Immature natural killer cell (primary cell): ENCODE measurements around the gene ZSWIM8. TPM values are rescaled to one million over a fixed set of nuclear protein-coding genes. Genes with fewer than 3 reads are reported as not detected.

Source experiments
- DNase-seq, 3 donors: peaks; one replicate each; pipeline ENCODE4 v3.0.0; 2022; ENCODE audit warnings: mixed read lengths in 1 of 3
- H3K27ac Mint-ChIP-seq, 6 donors: one replicate each; pipeline ENCODE4 v1.8.0; 2020; ENCODE audit warnings: mixed read lengths in 6 of 6, mild to moderate bottlenecking in 5 of 6, inconsistent platforms in 4 of 6, moderate library complexity in 3 of 6
- H3K27me3 Mint-ChIP-seq, 3 donors: one replicate each; pipeline ENCODE4 v1.8.0; 2020 to 2021; ENCODE audit warnings: low read depth in 3 of 3, mild to moderate bottlenecking in 3 of 3, mixed read lengths in 3 of 3, moderate library complexity in 3 of 3, inconsistent platforms in 1 of 3
- H3K36me3 Mint-ChIP-seq, 3 donors: one replicate each; pipeline ENCODE4 v1.8.0; 2020; ENCODE audit warnings: mixed read lengths in 3 of 3, inconsistent platforms in 2 of 3, mild to moderate bottlenecking in 2 of 3
- H3K4me1 Mint-ChIP-seq, 2 donors: one replicate each; pipeline ENCODE4 v1.8.0; 2020; ENCODE audit warnings: inconsistent platforms in 2 of 2, mild to moderate bottlenecking in 2 of 2, mixed read lengths in 2 of 2, moderate library complexity in 1 of 2
- H3K4me3 Mint-ChIP-seq, 5 donors: one replicate each; pipeline ENCODE4 v1.8.0; 2020; ENCODE audit warnings: mild to moderate bottlenecking in 5 of 5, mixed read lengths in 5 of 5, inconsistent platforms in 3 of 5, moderate library complexity in 3 of 5
- H3K9me3 Mint-ChIP-seq, 6 donors: one replicate each; pipeline ENCODE4 v1.8.0; 2020; ENCODE audit warnings: mild to moderate bottlenecking in 6 of 6, mixed read lengths in 6 of 6, inconsistent platforms in 4 of 6, moderate library complexity in 3 of 6
- polyA plus RNA-seq, 3 donors: library from polyadenylated mRNA; unstranded; fragments of 300-500 nt; fragmentation: Illumina TruSeq; gene quantifications; one replicate each; pipeline ENCODE4 v1.2.3, GENCODE V29; 2021

The ZSWIM8 gene
- polyA plus RNA-seq, 3 donors from 2014 or later: 7.3 to 44.7 (median 14.8) TPM

- Mint-ChIP-seq H3K27ac (no peak overlapping the region), H3K9me3 (no peaks in the 10 kb centered on the region), H3K36me3 (peaks cover 14 to 36% (median 27%) of the 10 kb centered on the region in 3 donors), H3K4me1 (no peaks in the 10 kb centered on the region), H3K27me3 (peaks cover 0 to 2% (median 0%) of the 10 kb centered on the region in 3 donors), H3K4me3 (no peak overlapping the region)
- DNase-seq: no peak
These were observed 53.4 kb downstream of the ZSWIM8 start for GRCh38 chr10:73838827-73839226.

- Mint-ChIP-seq H3K27me3 (peaks cover 0 to 2% (median 0%) of the 10 kb centered on the region in 3 donors), H3K9me3 (no peaks in the 10 kb centered on the region), H3K27ac (no peak overlapping the region), H3K4me1 (no peaks in the 10 kb centered on the region), H3K36me3 (peaks cover 14 to 36% (median 25%) of the 10 kb centered on the region in 3 donors), H3K4me3 (no peak overlapping the region)
- no peak for DNase-seq
These were observed 54.0 kb downstream of the ZSWIM8 start for GRCh38 chr10:73839276-73839966.

GRCh38 chr10:73840056-73840402 lies 54.6 kb downstream of the ZSWIM8 start:
- DNase-seq: no peak
- Mint-ChIP-seq H3K4me1 (no peaks in the 10 kb centered on the region), H3K36me3 (peaks cover 10 to 39% (median 23%) of the 10 kb centered on the region in 3 donors), H3K27ac (peak overlapping the region in 1 of 6 donors; percentile 46), H3K27me3 (peaks cover 0 to 2% (median 0%) of the 10 kb centered on the region in 3 donors), H3K4me3 (no peak overlapping the region), H3K9me3 (no peaks in the 10 kb centered on the region)

- Mint-ChIP-seq H3K4me3 (no peak overlapping the region), H3K27ac (peak overlapping the region in 1 of 6 donors; percentile 46), H3K36me3 (peaks cover 10 to 39% (median 23%) of the 10 kb centered on the region in 3 donors), H3K9me3 (no peaks in the 10 kb centered on the region), H3K27me3 (peaks cover 0 to 2% (median 0%) of the 10 kb centered on the region in 3 donors), H3K4me1 (no peaks in the 10 kb centered on the region)
- DNase-seq: no peak
These were observed 55.1 kb downstream of the ZSWIM8 start for GRCh38 chr10:73840403-73841060.

- H3K36me3 Mint-ChIP-seq: peaks cover 11 to 42% (median 29%) of the 10 kb centered on the region in 3 donors
- H3K4me3 Mint-ChIP-seq: no peak overlapping the region
- H3K27me3 Mint-ChIP-seq: peaks cover 0 to 4% (median 0%) of the 10 kb centered on the region in 3 donors
- H3K27ac Mint-ChIP-seq: no peak overlapping the region
- no peaks in the 10 kb centered on the region for H3K4me1 Mint-ChIP-seq
- H3K9me3 Mint-ChIP-seq: no peaks in the 10 kb centered on the region
- no peak for DNase-seq
These were observed 55.6 kb downstream of the ZSWIM8 start for GRCh38 chr10:73841061-73841421.

GRCh38 chr10:73841526-73842285 lies 56.3 kb downstream of the ZSWIM8 start:
- peaks cover 0 to 4% (median 0%) of the 10 kb centered on the region in 3 donors for H3K27me3 Mint-ChIP-seq
- no peak for DNase-seq
- no peak overlapping the region for H3K4me3 Mint-ChIP-seq
- peaks cover 16 to 49% (median 31%) of the 10 kb centered on the region in 3 donors for H3K36me3 Mint-ChIP-seq
- H3K9me3 Mint-ChIP-seq: no peaks in the 10 kb centered on the region
- no peaks in the 10 kb centered on the region for H3K4me1 Mint-ChIP-seq
- peak overlapping the region in 1 of 6 donors; percentile 35 for H3K27ac Mint-ChIP-seq

- no peak for DNase-seq
- no peak overlapping the region for H3K4me3 Mint-ChIP-seq
- no peaks in the 10 kb centered on the region for H3K9me3 Mint-ChIP-seq
- H3K4me1 Mint-ChIP-seq: no peaks in the 10 kb centered on the region
- peaks cover 0 to 4% (median 0%) of the 10 kb centered on the region in 3 donors for H3K27me3 Mint-ChIP-seq
- H3K36me3 Mint-ChIP-seq: peaks cover 17 to 55% (median 29%) of the 10 kb centered on the region in 3 donors
- no peak overlapping the region for H3K27ac Mint-ChIP-seq
These were observed 56.9 kb downstream of the ZSWIM8 start for GRCh38 chr10:73842349-73842748.

- no peak overlapping the region for H3K4me3 Mint-ChIP-seq
- H3K9me3 Mint-ChIP-seq: no peaks in the 10 kb centered on the region
- H3K36me3 Mint-ChIP-seq: peaks cover 17 to 62% (median 34%) of the 10 kb centered on the region in 3 donors
- H3K27ac Mint-ChIP-seq: no peak overlapping the region
- DNase-seq: no peak
- H3K4me1 Mint-ChIP-seq: peaks cover 0 to 3% of the 10 kb centered on the region in 2 donors
- H3K27me3 Mint-ChIP-seq: peaks cover 0 to 6% (median 0%) of the 10 kb centered on the region in 3 donors
These were observed 57.9 kb downstream of the ZSWIM8 start for GRCh38 chr10:73843261-73843660.

- peak overlapping the region in 2 of 6 donors; percentile 21 to 80 for H3K27ac Mint-ChIP-seq
- H3K36me3 Mint-ChIP-seq: peaks cover 22 to 68% (median 36%) of the 10 kb centered on the region in 3 donors
These were observed 61.6 kb downstream of the ZSWIM8 start for GRCh38 chr10:73847031-73847430.

GRCh38 chr10:73848821-73849489 lies 63.5 kb downstream of the ZSWIM8 start:
- H3K9me3 Mint-ChIP-seq: no peaks in the 10 kb centered on the region
- H3K4me3 Mint-ChIP-seq: peak overlapping the region; percentile 68 to 84 (median 75)
- H3K36me3 Mint-ChIP-seq: peaks cover 26 to 71% (median 47%) of the 10 kb centered on the region in 3 donors
- H3K4me1 Mint-ChIP-seq: peaks cover 16 to 20% of the 10 kb centered on the region in 2 donors
- peaks cover 6 to 11% (median 6%) of the 10 kb centered on the region in 3 donors for H3K27me3 Mint-ChIP-seq
- H3K27ac Mint-ChIP-seq: peak overlapping the region; percentile 79 to 96 (median 92)
- peak; percentile 92 to 94 (median 93) for DNase-seq

More at GRCh38 chr10:73847031-73847430, 61.6 kb downstream of the ZSWIM8 start:
- Mint-ChIP-seq H3K4me3 (no peak overlapping the region), H3K9me3 (no peaks in the 10 kb centered on the region), H3K27me3 (peaks cover 6 to 10% (median 6%) of the 10 kb centered on the region in 3 donors), H3K4me1 (peaks cover 16 to 20% of the 10 kb centered on the region in 2 donors)
- DNase-seq: no peak

GRCh38 chr10:73850211-73850610 lies 64.8 kb downstream of the ZSWIM8 start:
- peaks cover 6 to 11% (median 6%) of the 10 kb centered on the region in 3 donors for H3K27me3 Mint-ChIP-seq
- H3K9me3 Mint-ChIP-seq: no peaks in the 10 kb centered on the region
- peaks cover 26 to 70% (median 43%) of the 10 kb centered on the region in 3 donors for H3K36me3 Mint-ChIP-seq
- no peak for DNase-seq
- peak overlapping the region in 2 of 6 donors; percentile 61 to 79 for H3K27ac Mint-ChIP-seq
- H3K4me1 Mint-ChIP-seq: peaks cover 16 to 27% of the 10 kb centered on the region in 2 donors
- no peak overlapping the region for H3K4me3 Mint-ChIP-seq

- Mint-ChIP-seq H3K36me3 (peaks cover 25 to 70% (median 37%) of the 10 kb centered on the region in 3 donors), H3K4me3 (no peak overlapping the region), H3K27me3 (peaks cover 6 to 11% (median 7%) of the 10 kb centered on the region in 3 donors), H3K4me1 (peaks cover 16 to 27% of the 10 kb centered on the region in 2 donors), H3K9me3 (no peaks in the 10 kb centered on the region), H3K27ac (peak overlapping the region in 3 of 6 donors; percentile 27 to 71 (median 31))
- DNase-seq: no peak
These were observed 65.6 kb downstream of the ZSWIM8 start for GRCh38 chr10:73850863-73851461.
